Kidney epithelial cell (primary cell): ENCODE data around the gene STN1. TPM values are rescaled to one million over a fixed set of nuclear protein-coding genes. Genes with fewer than 3 reads are reported as not detected.

Source experiments
- DNase-seq: peaks from one replicate; pipeline ENCODE4 v3.0.0-alpha.2; 2010; ENCODE audit warnings: low read depth
- H3K27me3 ChIP-seq: 2 replicates; pipeline ENCODE4 v1.6.0; 2011; ENCODE audit warnings: low read length; ENCODE audit not compliant: control insufficient read depth, insufficient read depth
- H3K36me3 ChIP-seq: 2 replicates; pipeline ENCODE4 v1.5.1; 2011; ENCODE audit warnings: low read length; ENCODE audit not compliant: control insufficient read depth, insufficient read depth
- H3K4me3 ChIP-seq: 2 replicates; pipeline ENCODE4 v1.5.1; 2011; ENCODE audit warnings: low read depth, mild to moderate bottlenecking, control low read depth, low read length
- total RNA-seq: library from RNA; depleted of rRNA; stranded (reverse); fragments of >200 nt; gene quantifications from 2 replicates; pipeline ENCODE4 v1.2.3, GENCODE V29; 2015
- TF ChIP-seq, protein P1 (sequence below): IDR thresholded peaks from 2 replicates; pipeline ENCODE4 v1.5.1; 2011; ENCODE audit warnings: mild to moderate bottlenecking, moderate library complexity, low read length, control low read depth, inconsistent platforms; ENCODE audit not compliant: insufficient read depth, poor library complexity, severe bottlenecking

STN1 gene
- total RNA-seq, 1 donor from 2014 or later = 25.1 TPM

DNA sequence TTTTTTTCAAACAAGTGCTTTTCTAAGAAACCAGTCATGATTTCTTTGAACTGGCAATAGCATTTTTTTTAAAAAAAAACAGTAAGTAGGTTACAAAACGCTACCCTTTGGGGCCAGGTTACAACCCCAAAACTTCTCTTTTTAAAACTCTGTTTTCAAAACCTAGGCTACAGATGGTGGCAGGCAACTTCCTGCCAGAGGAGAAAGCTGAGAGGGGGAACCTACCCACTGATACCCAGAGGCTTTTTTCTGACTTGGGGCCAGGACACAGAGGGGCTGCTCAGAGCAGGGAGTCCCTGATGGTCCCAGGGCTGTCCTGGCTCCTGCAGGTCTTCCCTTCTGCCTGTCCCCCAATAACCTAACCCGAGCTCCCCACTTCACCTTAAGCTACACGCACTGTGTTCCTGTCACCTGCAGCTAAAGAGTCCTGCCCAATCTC lies 6.9 kb downstream of the STN1 start:
- TF ChIP-seq, protein P1, sequence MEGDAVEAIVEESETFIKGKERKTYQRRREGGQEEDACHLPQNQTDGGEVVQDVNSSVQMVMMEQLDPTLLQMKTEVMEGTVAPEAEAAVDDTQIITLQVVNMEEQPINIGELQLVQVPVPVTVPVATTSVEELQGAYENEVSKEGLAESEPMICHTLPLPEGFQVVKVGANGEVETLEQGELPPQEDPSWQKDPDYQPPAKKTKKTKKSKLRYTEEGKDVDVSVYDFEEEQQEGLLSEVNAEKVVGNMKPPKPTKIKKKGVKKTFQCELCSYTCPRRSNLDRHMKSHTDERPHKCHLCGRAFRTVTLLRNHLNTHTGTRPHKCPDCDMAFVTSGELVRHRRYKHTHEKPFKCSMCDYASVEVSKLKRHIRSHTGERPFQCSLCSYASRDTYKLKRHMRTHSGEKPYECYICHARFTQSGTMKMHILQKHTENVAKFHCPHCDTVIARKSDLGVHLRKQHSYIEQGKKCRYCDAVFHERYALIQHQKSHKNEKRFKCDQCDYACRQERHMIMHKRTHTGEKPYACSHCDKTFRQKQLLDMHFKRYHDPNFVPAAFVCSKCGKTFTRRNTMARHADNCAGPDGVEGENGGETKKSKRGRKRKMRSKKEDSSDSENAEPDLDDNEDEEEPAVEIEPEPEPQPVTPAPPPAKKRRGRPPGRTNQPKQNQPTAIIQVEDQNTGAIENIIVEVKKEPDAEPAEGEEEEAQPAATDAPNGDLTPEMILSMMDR = no peak
- no peak for DNase-seq
- Histone ChIP-seq H3K4me3 (no peak overlapping the region), H3K27me3 (no peaks in the 10 kb centered on the region), H3K36me3 (no peaks in the 10 kb centered on the region)

DNA sequence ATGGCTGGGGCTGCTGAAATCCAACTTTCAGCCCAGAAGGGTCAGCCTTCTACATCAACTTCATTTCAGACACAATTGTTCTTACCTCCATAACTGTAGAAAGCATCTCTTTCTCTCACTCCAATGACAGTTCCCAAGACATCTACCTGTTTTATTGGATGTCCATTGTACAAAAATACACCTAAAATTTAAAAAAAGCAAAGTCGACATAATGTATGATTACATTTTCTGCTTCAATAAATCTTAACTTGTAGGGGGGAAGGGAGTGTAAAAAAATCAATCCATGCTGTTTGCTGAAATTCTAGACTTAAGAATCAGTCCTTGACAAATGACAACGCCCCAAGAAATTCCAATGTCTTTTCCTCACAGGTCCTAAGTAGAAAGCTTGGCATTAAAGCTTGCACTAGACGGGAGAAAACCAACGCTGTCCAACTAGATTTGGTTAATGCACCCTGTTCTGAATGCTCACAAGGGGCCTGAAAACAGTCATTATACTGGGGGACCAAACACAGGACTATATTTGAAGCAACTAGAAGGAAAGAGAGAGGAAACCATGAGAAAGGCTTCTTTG lies 7.5 kb downstream of the STN1 start:
- no peak overlapping the region for H3K4me3 ChIP-seq
- no peaks in the 10 kb centered on the region for H3K27me3 ChIP-seq
- TF ChIP-seq, protein P1 = no peak
- H3K36me3 ChIP-seq = no peaks in the 10 kb centered on the region
- no peak for DNase-seq

DNA sequence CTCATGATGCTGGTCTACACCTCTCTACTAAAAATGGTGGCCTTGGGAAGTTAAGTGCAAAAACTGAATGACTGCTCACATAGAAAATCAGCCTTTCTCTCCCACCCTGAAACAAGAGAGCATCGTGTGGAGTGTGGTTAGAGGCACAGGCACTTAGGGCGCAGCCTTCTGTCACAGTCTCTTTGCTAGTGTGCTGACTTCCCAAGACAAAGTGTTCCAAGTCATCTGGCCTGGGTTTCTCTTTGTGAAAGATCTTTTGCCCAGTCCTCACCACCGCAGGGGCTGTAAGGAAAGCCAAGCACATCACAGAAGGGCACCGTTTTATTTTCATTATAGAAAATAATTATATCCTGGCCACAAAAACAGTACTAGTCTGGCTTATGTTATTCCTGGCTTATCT lies 12.5 kb downstream of the STN1 start:
- TF ChIP-seq, protein P1 = no peak
- DNase-seq = no peak
- Histone ChIP-seq H3K4me3 (no peak overlapping the region), H3K27me3 (no peaks in the 10 kb centered on the region), H3K36me3 (no peaks in the 10 kb centered on the region)

DNA sequence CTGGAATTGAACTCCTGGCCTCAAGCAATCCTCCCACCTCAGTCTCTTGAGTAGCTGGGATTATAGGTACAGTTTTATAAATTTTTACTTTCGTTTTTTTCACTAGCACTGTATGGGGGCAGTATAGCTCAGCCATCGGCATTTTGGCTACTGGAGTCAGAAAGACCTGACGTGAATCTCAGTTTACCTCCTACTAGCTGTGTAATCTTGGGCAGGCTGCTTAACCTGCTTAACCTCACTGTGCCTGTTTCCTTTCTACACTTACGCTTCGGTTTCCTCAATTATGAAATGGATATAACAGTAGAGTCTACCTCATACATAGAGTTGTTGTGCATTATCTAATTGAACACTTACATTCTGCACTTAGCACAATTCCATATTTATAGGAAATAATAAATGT lies 16.7 kb downstream of the STN1 start:
- TF ChIP-seq, protein P1 = no peak
- Histone ChIP-seq H3K27me3 (no peaks in the 10 kb centered on the region), H3K4me3 (no peak overlapping the region), H3K36me3 (no peaks in the 10 kb centered on the region)
- no peak for DNase-seq

DNA sequence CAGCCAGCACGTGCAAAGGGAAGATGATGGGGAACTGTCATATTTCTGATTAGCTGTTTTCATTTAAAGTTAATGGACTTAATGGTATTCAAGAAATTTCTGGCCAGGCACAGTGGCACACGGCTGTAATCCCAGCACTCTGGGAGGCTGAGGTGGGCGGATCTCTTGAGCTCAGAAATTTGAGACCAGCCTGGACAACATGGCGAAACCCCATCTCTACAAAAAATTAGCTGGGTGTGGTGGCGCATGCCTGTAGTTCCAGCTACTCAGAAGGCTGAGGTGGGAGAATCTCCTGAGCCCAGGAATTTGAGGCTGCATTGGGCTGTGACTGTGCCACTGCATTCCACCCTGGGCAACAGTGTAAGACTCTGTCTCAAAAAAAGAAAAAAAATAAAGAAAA lies 18.7 kb downstream of the STN1 start:
- TF ChIP-seq, protein P1 = no peak
- DNase-seq = no peak
- no peaks in the 10 kb centered on the region for H3K27me3 ChIP-seq
- H3K36me3 ChIP-seq = no peaks in the 10 kb centered on the region
- H3K4me3 ChIP-seq = no peak overlapping the region

DNA sequence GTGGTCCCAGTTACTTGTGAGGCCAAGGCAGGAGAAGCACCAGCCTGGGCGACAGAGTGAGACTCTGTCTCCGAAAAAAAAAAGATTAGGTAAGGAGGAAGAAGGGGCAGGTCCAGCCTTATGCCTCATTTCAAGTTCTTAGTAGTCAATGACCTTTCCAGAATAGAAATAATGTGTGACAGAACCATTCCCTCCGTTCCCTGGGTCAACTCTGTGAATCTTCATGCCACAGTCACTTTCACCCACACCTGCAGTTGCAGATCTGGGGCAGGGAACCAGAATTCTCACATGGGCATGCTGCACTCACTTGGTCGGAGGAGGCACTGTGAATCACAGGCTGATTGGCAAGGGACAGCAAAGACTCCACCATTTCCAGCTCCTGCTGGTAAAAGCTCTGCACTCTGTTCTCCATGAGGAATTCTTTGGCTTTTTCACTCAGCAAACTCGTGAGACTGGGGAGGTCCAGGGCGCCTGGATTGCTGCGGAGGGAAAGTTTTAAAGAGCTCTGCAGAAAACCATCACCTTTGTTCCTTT lies 20.7 kb downstream of the STN1 start:
- TF ChIP-seq, protein P1 = no peak
- peaks cover 1% of the 10 kb centered on the region for H3K36me3 ChIP-seq
- DNase-seq = no peak
- H3K27me3 ChIP-seq = no peaks in the 10 kb centered on the region
- no peak overlapping the region for H3K4me3 ChIP-seq
